Hepatocyte (in vitro differentiated cells): ENCODE data around the gene COPS6. TPM values are rescaled to one million over a fixed set of nuclear protein-coding genes. Genes with fewer than 3 reads are reported as not detected.

Source experiments
- DNase-seq: peaks from one replicate; pipeline ENCODE4 v3.0.0-alpha.2; 2016; ENCODE audit warnings: low spot score
- H2AFZ ChIP-seq: fragments of 200-600 bp; sonication (generic); 2 replicates; pipeline ENCODE4 v1.6.0; 2016; ENCODE audit warnings: antibody characterized with exemption, mild to moderate bottlenecking
- H3K27ac ChIP-seq: fragments of 200-600 bp; sonication (generic); 2 replicates; pipeline ENCODE4 v1.5.1; 2016; ENCODE audit warnings: mild to moderate bottlenecking
- H3K27me3 ChIP-seq: fragments of 200-600 bp; sonication (generic); 2 replicates; pipeline ENCODE4 v1.6.1; 2016
- H3K36me3 ChIP-seq: fragments of 200-600 bp; sonication (generic); replicated peaks from 2 replicates; pipeline ENCODE4 v1.5.1; 2016; ENCODE audit warnings: low read depth; ENCODE audit not compliant: insufficient read depth
- H3K4me1 ChIP-seq: fragments of 200-600 bp; sonication (generic); 2 replicates; pipeline ENCODE4 v1.5.1; 2016; ENCODE audit warnings: mild to moderate bottlenecking, moderate library complexity; ENCODE audit not compliant: insufficient read depth
- H3K4me2 ChIP-seq: fragments of 200-600 bp; sonication (generic); 2 replicates; pipeline ENCODE4 v1.6.0; 2016
- H3K4me3 ChIP-seq: fragments of 200-600 bp; sonication (generic); 2 replicates; pipeline ENCODE4 v1.5.1; 2016; ENCODE audit warnings: mild to moderate bottlenecking
- H3K79me2 ChIP-seq: fragments of 200-600 bp; sonication (generic); 2 replicates; pipeline ENCODE4 v1.6.0; 2017; ENCODE audit warnings: mild to moderate bottlenecking
- H3K9me2 ChIP-seq: fragments of 200-600 bp; sonication (generic); replicated peaks from 2 replicates; pipeline ENCODE4 v1.6.0; 2017; ENCODE audit warnings: mild to moderate bottlenecking; ENCODE audit not compliant: insufficient read depth
- H3K9me3 ChIP-seq: fragments of 200-600 bp; sonication (generic); 2 replicates; pipeline ENCODE4 v1.5.1; 2016; ENCODE audit warnings: low read depth, mild to moderate bottlenecking
- H4K20me1 ChIP-seq: fragments of 200-600 bp; sonication (generic); 2 replicates; pipeline ENCODE4 v1.6.0; 2016; ENCODE audit warnings: mild to moderate bottlenecking; ENCODE audit not compliant: insufficient read depth, poor library complexity, severe bottlenecking
- EZH2 ChIP-seq: fragments of 200-600 bp; sonication (generic); IDR thresholded peaks from 2 replicates; pipeline ENCODE4 v1.6.1; 2016; ENCODE audit warnings: antibody characterized with exemption, mild to moderate bottlenecking, borderline replicate concordance
- EZH2phosphoT487 ChIP-seq: fragments of 200-600 bp; sonication (generic); IDR thresholded peaks from one replicate; pipeline ENCODE4 v1.6.1; 2018; ENCODE audit warnings: antibody characterized with exemption, mild to moderate bottlenecking, low read depth, moderate library complexity; ENCODE audit not compliant: unreplicated experiment, severe bottlenecking
- WGBS: methylation state at CpG from one replicate; pipeline ENCODE4 v1.1.6; 2016; ENCODE audit warnings: low lambda C conversion rate; ENCODE audit errors: missing lambda C conversion rate; 5-methylcytosine and 5-hydroxymethylcytosine counted together
- microRNA counts: library from miRNA; unstranded; fragments of <30 nt; microRNA quantifications from one replicate; lab custom pipeline; 2017
- microRNA-seq: library from miRNA; unstranded; fragments of <30 nt; microRNA quantifications from one replicate; pipeline ENCODE4, GENCODE V29; 2017
- polyA plus RNA-seq: library from polyadenylated mRNA; unstranded; fragments of >200 nt; fragmentation: Nextera tagmentation; extraction: Ambion mirVana; gene quantifications from 2 replicates; pipeline ENCODE4 v1.2.1, GENCODE V29; 2016
- small RNA-seq: library from RNA; depleted of rRNA; stranded (forward); fragments of <200 nt; gene quantifications from one replicate; pipeline ENCODE3, GENCODE V24; 2014
- total RNA-seq: library from RNA; depleted of rRNA; stranded (reverse); fragments of >200 nt; gene quantifications from 2 replicates; pipeline ENCODE4 v1.2.3, GENCODE V29; 2014
- TF ChIP-seq, protein P1 (sequence below): fragments of 200-600 bp; sonication (generic); IDR thresholded peaks from 2 replicates; pipeline ENCODE4 v1.5.1; 2016; ENCODE audit warnings: antibody characterized with exemption, mild to moderate bottlenecking; ENCODE audit not compliant: poor library complexity

The COPS6 gene
- total and polyA plus RNA-seq, 2 experiments from 2014 or later, result 41.9 to 163 TPM

- WGBS, result 62% methylated on average over 3 of the region's 3 CpGs
Observed at GRCh38 chr7:100141555-100141949, 52.8 kb downstream of the COPS6 start.

More at GRCh38 chr7:100141555-100141949, 52.8 kb downstream of the COPS6 start:
- Histone ChIP-seq H3K9me2 (no peaks in the 10 kb centered on the region), H3K9me3 (no peaks in the 10 kb centered on the region), H3K4me2 (no peak overlapping the region), H3K4me1 (no peaks in the 10 kb centered on the region), H4K20me1 (no peaks in the 10 kb centered on the region), H3K27me3 (no peaks in the 10 kb centered on the region), H3K27ac (peak overlapping the region; percentile 70), H3K79me2 (no peaks in the 10 kb centered on the region), H2AFZ (no peak overlapping the region), H3K4me3 (no peak overlapping the region), H3K36me3 (no peaks in the 10 kb centered on the region)
- DNase-seq, result no peak
- TF ChIP-seq EZH2phosphoT487 (no peak), EZH2 (no peak)
- TF ChIP-seq, protein P1, sequence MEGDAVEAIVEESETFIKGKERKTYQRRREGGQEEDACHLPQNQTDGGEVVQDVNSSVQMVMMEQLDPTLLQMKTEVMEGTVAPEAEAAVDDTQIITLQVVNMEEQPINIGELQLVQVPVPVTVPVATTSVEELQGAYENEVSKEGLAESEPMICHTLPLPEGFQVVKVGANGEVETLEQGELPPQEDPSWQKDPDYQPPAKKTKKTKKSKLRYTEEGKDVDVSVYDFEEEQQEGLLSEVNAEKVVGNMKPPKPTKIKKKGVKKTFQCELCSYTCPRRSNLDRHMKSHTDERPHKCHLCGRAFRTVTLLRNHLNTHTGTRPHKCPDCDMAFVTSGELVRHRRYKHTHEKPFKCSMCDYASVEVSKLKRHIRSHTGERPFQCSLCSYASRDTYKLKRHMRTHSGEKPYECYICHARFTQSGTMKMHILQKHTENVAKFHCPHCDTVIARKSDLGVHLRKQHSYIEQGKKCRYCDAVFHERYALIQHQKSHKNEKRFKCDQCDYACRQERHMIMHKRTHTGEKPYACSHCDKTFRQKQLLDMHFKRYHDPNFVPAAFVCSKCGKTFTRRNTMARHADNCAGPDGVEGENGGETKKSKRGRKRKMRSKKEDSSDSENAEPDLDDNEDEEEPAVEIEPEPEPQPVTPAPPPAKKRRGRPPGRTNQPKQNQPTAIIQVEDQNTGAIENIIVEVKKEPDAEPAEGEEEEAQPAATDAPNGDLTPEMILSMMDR, result no peak

MicroRNAs within 50 kb of the gene (microRNA counts, 767-probe panel; counts per million panel counts)
- 7,217 counts per million, percentile 40 among the panel's probes with 10 or more counts for microRNA hsa-miR-106b-5p (lab: Ali Mortazavi, UCI)
- microRNA hsa-miR-25-3p (lab: Ali Mortazavi, UCI), result 9,084 counts per million, percentile 70 among the panel's probes with 10 or more counts
- 9,914 counts per million, percentile 79 among the panel's probes with 10 or more counts for microRNA hsa-miR-93-5p (lab: Ali Mortazavi, UCI)

Small RNA genes within 50 kb of the gene (microRNA-seq; reads per million reads assigned to microRNA genes)
- gene MIR106B (7,790 reads per million, percentile 92 among the genes with 10 or more reads in this experiment), gene MIR25 (622 reads per million, percentile 75 among the genes with 10 or more reads in this experiment), gene MIR93 (10,194 reads per million, percentile 94 among the genes with 10 or more reads in this experiment)

Small RNA genes within 50 kb of the gene (small RNA-seq; reads per million reads assigned to genes)
- 51.7 reads per million, percentile 97 among the genes with 10 or more reads in this experiment for gene MIR106B
- 658 reads per million, percentile 99 among the genes with 10 or more reads in this experiment for gene MIR25
- 336 reads per million, percentile 99 among the genes with 10 or more reads in this experiment for gene MIR93

Other genes starting within 250 kb of the COPS6 start
- gene OR2AE1, start 211.9 kb upstream of the COPS6 start, total RNA-seq, result not detected in 2 replicates
- gene OR2AE1, start 211.9 kb upstream of the COPS6 start, polyA plus RNA-seq, result not detected in 2 replicates
- 2.7 and 4.0 TPM in 2 replicates for gene TRIM4, start 169.4 kb upstream of the COPS6 start, total RNA-seq
- gene TRIM4, start 169.4 kb upstream of the COPS6 start, polyA plus RNA-seq, result 1.4 and 1.5 TPM in 2 replicates
- gene GJC3, start 159.3 kb upstream of the COPS6 start, total RNA-seq, result not detected in 2 replicates
- not detected in 2 replicates for gene GJC3, start 159.3 kb upstream of the COPS6 start, polyA plus RNA-seq
- gene AZGP1, start 112.9 kb upstream of the COPS6 start, total RNA-seq, result 46.1 and 52.6 TPM in 2 replicates
- 44.3 and 73.6 TPM in 2 replicates for gene AZGP1, start 112.9 kb upstream of the COPS6 start, polyA plus RNA-seq
- gene ZKSCAN1, start 73.4 kb upstream of the COPS6 start, total RNA-seq, result 41.1 and 44.0 TPM in 2 replicates
- gene ZKSCAN1, start 73.4 kb upstream of the COPS6 start, polyA plus RNA-seq, result 27.0 and 29.2 TPM in 2 replicates
- gene ZSCAN21, start 39.2 kb upstream of the COPS6 start, total RNA-seq, result 9.6 and 10.9 TPM in 2 replicates
- 11.7 and 12.8 TPM in 2 replicates for gene ZSCAN21, start 39.2 kb upstream of the COPS6 start, polyA plus RNA-seq
- gene ZNF3, start 7.2 kb upstream of the COPS6 start, total RNA-seq, result 30.1 and 35.6 TPM in 2 replicates
- 20.7 and 28.3 TPM in 2 replicates for gene ZNF3, start 7.2 kb upstream of the COPS6 start, polyA plus RNA-seq
- 39.0 and 42.1 TPM in 2 replicates for gene MCM7, start 12.4 kb downstream of the COPS6 start, total RNA-seq
- 49.3 and 57.5 TPM in 2 replicates for gene MCM7, start 12.4 kb downstream of the COPS6 start, polyA plus RNA-seq
- gene AP4M1, start 12.7 kb downstream of the COPS6 start, total RNA-seq, result 13.0 and 22.8 TPM in 2 replicates
- 17.4 and 22.0 TPM in 2 replicates for gene AP4M1, start 12.7 kb downstream of the COPS6 start, polyA plus RNA-seq
- 13.3 and 29.2 TPM in 2 replicates for gene TAF6, start 30.4 kb downstream of the COPS6 start, total RNA-seq
- 44.2 and 44.3 TPM in 2 replicates for gene TAF6, start 30.4 kb downstream of the COPS6 start, polyA plus RNA-seq
- gene CNPY4, start 30.7 kb downstream of the COPS6 start, total RNA-seq, result 19.5 and 28.1 TPM in 2 replicates
- gene CNPY4, start 30.7 kb downstream of the COPS6 start, polyA plus RNA-seq, result 21.3 and 27.4 TPM in 2 replicates
- 2.7 and 3.2 TPM in 2 replicates for gene MBLAC1, start 38.0 kb downstream of the COPS6 start, total RNA-seq
- gene MBLAC1, start 38.0 kb downstream of the COPS6 start, polyA plus RNA-seq, result 3.7 and 4.5 TPM in 2 replicates
- gene LAMTOR4, start 59.9 kb downstream of the COPS6 start, total RNA-seq, result 80.1 and 90.5 TPM in 2 replicates
- 198 and 228 TPM in 2 replicates for gene LAMTOR4, start 59.9 kb downstream of the COPS6 start, polyA plus RNA-seq
- 7.7 and 14.7 TPM in 2 replicates for gene TRAPPC14, start 69.8 kb downstream of the COPS6 start, total RNA-seq
- gene TRAPPC14, start 69.8 kb downstream of the COPS6 start, polyA plus RNA-seq, result 18.5 and 22.3 TPM in 2 replicates
- gene GAL3ST4, start 79.6 kb downstream of the COPS6 start, total RNA-seq, result 0.73 and 2.6 TPM in 2 replicates
- gene GAL3ST4, start 79.6 kb downstream of the COPS6 start, polyA plus RNA-seq, result 3.3 and 4.3 TPM in 2 replicates
- gene GPC2, start 88.4 kb downstream of the COPS6 start, total RNA-seq, result 2.0 and 5.3 TPM in 2 replicates
- gene GPC2, start 88.4 kb downstream of the COPS6 start, polyA plus RNA-seq, result 3.2 and 4.1 TPM in 2 replicates
- 0.20 and 1.0 TPM in 2 replicates for gene STAG3, start 88.9 kb downstream of the COPS6 start, total RNA-seq
- 3.4 and 4.8 TPM in 2 replicates for gene STAG3, start 88.9 kb downstream of the COPS6 start, polyA plus RNA-seq
- gene PVRIG, start 131.0 kb downstream of the COPS6 start, total RNA-seq, result not detected in 2 replicates
- gene PVRIG, start 131.0 kb downstream of the COPS6 start, polyA plus RNA-seq, result 1.4 TPM in 2 replicates
- gene SPDYE3, start 218.7 kb downstream of the COPS6 start, total RNA-seq, result not detected in 2 replicates
- gene SPDYE3, start 218.7 kb downstream of the COPS6 start, polyA plus RNA-seq, result 3.3 and 3.4 TPM in 2 replicates